Measurements from ENCODE around the gene FAM47C.
"Not testable (repeated sequence)": the region's sequence is repeated elsewhere in the genome, so short reads cannot be mapped to it uniquely, and the experiment has no call there.

- not testable (repeated sequence) for TF ChIP-seq CTCF, EP300, POLR2A (IDR thresholded peaks at IDR 0.05)
Measured at GRCh38 chrX:36987212-36987611, 21.0 kb upstream of the FAM47C start.
